GM19395 (cell line): ENCODE results near the gene ARHGAP25.

Experiments used
- ATAC-seq: cut with Tn5 transposase; IDR thresholded peaks from one replicate; pipeline ENCODE4 v1.9.1; 2021; ENCODE audit warnings: mild to moderate bottlenecking, moderate library complexity; ENCODE audit not compliant: unreplicated experiment

Gene ARHGAP25

DNA sequence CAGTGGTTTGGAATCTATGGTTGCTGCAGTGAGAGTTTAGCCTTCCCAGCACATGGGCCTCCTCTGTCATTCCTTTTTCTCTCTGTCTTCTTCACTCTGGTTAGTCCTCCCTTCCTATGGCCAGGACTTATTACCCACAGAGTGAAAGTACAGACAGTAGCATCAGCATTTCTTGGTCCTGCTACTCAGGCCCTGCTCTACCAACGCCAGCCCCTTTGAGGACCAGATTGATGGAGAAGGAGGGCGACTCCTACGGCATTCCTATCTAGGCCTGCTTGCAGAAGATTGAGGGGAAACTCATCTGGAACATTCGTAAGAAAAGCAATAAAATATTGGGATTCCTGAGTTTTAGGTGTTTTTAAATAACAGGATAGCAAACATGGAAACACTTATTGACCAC is 93.1 kb downstream of the ARHGAP25 start:
- ATAC-seq = no peak

DNA sequence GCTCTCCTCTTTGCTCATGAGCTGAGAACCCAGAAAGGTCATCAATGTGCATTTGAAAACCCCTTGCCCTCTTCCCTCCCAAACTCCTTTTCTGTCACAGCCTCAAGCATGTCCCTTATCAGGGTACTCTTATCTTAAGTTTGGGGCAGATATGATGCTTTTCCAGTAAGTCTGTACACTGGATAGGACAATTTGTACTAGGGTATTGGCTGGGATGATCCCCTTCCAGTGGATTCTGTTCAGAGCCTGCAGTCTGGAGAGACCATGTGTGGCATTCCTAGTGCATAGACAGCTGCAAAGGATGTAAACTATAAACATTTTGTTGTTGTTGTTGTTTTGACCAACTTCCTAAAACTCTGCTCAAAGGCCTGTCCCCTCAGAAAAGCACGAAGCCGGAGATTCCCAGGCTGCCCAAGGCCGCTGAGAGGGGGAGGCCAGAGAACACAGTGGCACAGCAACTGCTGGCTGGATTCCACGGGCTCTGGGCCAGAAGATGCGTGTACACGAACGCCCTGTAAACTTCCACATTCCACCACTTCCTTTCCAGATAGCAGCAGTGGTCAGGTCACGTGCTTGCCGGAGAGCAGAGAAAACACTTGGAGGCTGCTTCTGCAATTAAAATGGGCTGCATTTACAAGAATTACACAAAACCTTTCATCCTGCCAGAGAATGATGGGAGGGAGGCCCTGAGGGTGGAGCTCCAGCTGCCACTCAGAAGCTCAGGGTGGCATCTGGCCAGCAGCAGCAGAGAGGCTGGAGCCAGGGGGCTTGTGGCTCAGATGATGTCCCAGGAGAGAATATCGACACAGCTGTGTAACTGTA is 94.5 kb downstream of the ARHGAP25 start:
- no peak for ATAC-seq

GRCh38 chr2:68829749-68830148 is 95.1 kb downstream of the ARHGAP25 start:
- ATAC-seq = no peak

GRCh38 chr2:68831686-68832232 is 97.1 kb downstream of the ARHGAP25 start:
- no peak for ATAC-seq

DNA sequence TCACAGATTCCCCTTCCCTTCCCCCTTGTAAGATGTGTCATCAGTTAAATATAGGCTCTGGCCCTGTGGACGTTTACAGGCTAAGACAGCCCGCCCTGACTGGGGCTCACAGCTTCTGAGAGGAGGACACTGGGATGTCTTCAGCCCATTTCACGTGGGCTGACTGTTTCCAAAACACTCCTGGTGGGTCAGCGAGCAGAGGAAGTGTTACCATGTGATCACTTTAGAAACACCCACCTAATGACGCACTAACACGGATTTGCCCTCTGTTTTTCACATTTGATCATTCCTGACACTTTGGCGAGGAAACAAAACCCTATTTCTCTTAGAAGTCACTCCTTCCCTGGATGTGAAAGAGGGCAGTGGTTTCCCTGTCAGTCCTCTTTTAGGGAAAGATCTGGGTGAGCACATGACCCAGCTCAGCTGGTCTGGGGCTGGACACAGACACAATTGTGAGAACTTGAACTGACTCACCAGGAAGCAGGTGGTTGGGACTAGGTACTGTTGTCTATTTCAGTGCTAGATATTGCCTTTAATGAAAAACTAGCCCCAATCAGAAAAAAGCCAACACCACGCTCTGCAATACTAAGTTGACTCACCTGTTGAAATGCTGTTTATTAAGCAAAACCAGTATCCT is 97.7 kb downstream of the ARHGAP25 start:
- peak; percentile 81 for ATAC-seq

DNA sequence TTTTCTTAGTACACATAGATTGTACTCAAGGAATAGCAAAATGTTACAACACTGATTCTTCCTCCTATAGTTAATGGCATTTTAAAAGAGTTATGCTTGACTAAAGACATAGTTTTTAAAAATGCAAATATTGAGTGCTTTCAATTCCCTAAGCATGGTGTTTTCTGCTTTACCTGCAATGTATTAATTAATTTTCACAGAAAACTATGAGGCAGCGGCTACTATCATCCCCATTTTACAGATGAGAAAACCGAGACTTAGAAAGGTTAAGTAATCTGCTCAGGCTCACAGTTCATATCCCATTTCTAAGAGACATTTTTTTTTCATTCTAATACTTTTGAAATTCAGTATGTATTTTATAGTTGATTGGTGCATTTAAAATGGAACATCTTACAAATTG is 98.6 kb downstream of the ARHGAP25 start:
- no peak for ATAC-seq

DNA sequence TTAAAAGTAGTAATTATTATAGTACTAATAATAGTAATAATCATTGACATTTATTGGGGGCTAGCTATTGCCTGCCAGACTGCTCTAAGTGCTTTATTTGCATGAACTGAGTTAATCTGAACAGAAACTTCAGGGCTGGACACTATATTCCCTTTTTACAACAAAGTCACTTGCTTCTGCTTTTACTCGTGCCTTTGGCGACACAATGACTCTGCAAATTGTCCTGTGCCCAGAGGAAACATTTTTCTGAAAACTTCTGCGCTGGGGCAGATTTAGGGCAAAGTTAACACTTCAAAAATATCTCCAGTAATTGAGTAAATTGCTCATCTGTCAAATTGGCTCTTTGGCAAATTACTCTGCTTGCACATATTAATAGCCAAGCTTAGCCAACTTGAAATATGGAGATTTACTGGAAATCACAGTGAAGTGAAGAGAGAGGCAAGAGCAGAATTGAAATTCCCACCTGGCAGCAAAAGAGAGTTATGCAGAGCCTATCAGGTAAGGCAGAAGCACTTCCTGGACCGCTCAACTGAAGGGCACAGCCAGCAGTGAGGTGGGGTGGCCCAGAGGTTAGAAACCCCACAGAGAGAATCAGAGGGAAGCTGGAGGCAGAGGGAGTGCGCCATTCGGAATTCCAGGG is 100.2 kb downstream of the ARHGAP25 start:
- no peak for ATAC-seq

DNA sequence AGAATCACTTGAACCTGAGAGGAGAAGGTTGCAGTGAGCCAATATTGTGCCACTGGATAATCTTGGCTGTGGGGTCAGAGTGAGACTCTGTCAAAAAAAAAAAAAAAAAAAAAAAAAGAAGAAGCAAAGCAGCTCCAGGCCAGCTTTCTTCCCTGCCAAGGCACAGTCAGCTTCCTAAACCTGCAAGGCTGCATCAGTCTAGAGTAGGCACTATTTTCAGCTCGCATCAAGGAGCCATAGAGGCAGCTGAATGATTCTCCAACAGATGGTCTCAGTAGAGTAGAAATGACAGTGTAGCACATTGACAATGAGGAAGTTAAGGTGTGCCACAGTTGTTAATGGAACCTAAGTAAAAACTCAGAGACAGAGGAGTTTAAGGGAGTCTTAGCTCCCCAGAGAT is 101.0 kb downstream of the ARHGAP25 start:
- no peak for ATAC-seq

- ATAC-seq = no peak
These were observed 102.7 kb downstream of the ARHGAP25 start for GRCh38 chr2:68837164-68837860.

- ATAC-seq = peak; percentile 75
These were observed 103.3 kb downstream of the ARHGAP25 start for GRCh38 chr2:68837861-68838341.

- ATAC-seq = no peak
These were observed 104.0 kb downstream of the ARHGAP25 start for GRCh38 chr2:68838641-68839040.

GRCh38 chr2:68839260-68839833 is 104.7 kb downstream of the ARHGAP25 start:
- ATAC-seq = no peak

DNA sequence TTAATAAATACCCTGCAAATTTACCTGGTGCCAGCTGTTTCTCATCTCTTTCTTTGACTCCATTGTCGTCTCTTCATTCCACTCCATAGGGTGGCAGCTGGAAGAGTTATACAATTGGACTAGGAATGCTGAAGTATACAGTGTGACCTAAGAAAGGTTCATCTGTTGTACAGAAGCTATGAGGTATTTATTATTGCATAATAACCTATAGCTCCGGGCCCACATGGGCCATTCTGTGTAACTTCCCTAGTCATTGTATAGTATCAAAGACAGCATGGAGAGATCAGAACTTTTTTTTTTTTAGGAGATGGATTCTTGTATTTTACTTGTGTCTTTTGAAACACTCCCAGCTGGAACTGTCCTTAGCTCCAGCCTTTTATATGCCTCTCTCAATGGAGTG is 110.4 kb downstream of the ARHGAP25 start:
- ATAC-seq = no peak

DNA sequence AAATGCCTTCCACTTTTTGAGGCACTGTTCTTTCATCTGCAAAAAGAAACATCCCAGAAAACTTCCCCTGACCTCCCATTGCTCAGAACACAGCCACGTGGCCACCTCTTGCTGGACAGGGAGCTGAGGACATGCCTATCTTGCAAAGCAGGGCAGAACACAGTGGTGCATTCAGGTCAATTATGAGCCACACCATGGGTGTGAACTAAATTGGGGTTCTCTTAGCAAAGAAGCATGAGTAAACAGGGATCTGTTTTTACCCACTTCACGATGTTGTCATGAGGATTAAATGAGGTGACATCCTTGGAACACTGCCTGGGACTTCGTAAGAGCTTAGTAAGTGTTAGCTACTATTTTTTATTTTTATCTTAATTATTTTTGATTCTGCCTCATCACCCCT is 111.5 kb downstream of the ARHGAP25 start:
- ATAC-seq = no peak

- ATAC-seq = no peak
These were observed 113.1 kb downstream of the ARHGAP25 start for GRCh38 chr2:68847751-68848150.

DNA sequence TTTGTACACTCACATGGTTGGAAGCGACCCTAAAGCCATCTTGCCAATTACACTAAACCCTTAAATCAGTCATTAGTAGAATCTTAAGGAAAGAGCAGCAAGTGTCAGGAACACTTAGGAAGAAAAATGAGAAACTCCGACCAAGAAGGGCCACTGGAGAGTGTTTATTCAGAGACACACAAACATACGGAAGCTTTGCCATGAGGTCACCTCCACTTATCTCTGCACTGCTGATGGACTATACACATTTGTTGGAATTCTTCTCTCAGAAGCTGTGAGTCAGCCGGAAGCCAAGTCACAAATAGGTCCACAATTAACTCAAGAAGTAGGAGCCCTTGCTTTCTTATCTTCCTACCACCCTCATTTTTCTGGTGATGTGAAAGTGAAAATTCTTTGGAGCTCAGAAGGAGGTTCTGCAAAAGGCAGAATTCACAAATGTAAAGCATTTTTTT is 115.0 kb downstream of the ARHGAP25 start:
- ATAC-seq = no peak

GRCh38 chr2:68850524-68850923 is 115.9 kb downstream of the ARHGAP25 start:
- ATAC-seq = no peak

DNA sequence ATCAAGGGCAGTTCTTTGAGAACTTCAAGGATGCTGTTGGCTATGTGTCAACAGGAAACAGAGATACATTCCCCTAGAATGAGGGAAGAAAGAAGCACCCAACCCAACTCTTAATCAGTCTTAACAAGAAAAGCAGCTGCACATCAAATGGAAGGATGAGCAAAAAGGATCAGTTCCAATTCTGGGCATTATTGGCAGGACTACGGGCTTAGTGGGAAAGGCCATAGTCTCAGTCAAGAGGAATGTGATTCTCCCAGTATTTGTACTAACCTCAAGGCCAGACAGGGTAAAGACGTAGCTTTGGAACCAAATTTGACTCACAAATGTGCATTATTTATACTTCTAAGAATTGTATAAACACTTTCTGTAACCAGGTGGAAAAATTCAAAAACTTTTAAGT is 118.4 kb downstream of the ARHGAP25 start:
- ATAC-seq = no peak

- ATAC-seq = no peak
These were observed 119.3 kb downstream of the ARHGAP25 start for GRCh38 chr2:68853915-68854314.

- ATAC-seq = no peak
These were observed 119.9 kb downstream of the ARHGAP25 start for GRCh38 chr2:68854476-68854875.

GRCh38 chr2:68855550-68855949 is 120.9 kb downstream of the ARHGAP25 start:
- ATAC-seq = no peak
